Measurements from ENCODE around the gene RHBDF1.

Gene RHBDF1

DNA sequence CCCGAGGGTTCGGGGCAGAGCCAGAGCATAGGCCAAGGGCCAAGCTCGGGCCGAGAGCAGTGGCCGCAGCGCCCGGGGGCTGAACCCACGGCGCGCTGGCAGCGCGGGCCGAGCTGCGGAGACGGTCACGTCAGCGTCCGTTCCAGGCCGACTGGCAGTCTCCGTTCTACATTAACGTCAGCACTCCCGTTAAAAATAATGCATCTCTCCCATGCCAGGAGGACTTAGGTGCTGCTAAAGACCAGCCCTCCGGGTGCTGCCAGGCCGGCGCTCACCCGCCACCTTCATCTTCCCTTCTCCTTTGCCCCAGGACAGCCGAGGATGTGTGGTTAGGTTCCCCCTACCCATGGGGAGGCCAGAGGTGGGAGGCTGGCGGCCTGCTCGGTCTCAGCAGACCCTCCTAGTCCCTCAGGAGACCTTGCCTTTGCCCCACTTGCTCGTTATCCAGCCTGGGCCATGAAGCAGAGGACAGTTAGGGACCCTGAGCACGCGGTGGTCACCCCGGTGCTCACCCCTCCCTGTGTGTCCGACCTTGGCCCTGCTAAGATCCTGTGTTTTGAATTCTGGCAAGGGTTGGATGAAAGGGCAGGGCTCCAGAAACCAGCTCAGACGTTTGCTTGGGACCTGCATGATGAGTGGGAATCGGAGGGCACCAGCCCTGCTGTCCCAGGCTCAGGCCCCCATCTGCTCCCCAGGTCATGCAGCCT lies 6.2 kb upstream of the RHBDF1 start:
- Histone ChIP-seq H3K4me2 (ENCODE audit: low read length) (peak overlapping the region; percentile 83), H3F3A (ENCODE audit: control insufficient read depth, insufficient read depth) (no peaks in the 10 kb centered on the region), H3K9me2 (replicated peaks; ENCODE audit: control insufficient read depth, low read length) (no peaks in the 10 kb centered on the region), H3K27ac (ENCODE audit: low read depth, low read length) (0 out of 2 replicates have a peak overlapping the region, but pooled peaks have one; percentile 13), H3K9me3 (ENCODE audit: control insufficient read depth, insufficient read depth, low read length) (no peaks in the 10 kb centered on the region), H3K27me3 (ENCODE audit: control insufficient read depth, low read length) (peaks cover 8% of the 10 kb centered on the region), H3K79me2 (ENCODE audit: control insufficient read depth, low read length) (peaks cover 7% of the 10 kb centered on the region), H3K36me3 (ENCODE audit: control insufficient read depth, low read length) (peaks cover 9% of the 10 kb centered on the region; the same call in 1 of the 2 replicates), H3K4me1 (ENCODE audit: control insufficient read depth, low read length) (peaks cover 23% of the 10 kb centered on the region), H4K20me1 (ENCODE audit: control insufficient read depth, insufficient read depth, low read depth, low read length) (no peaks in the 10 kb centered on the region), H3K4me3 (ENCODE audit: low read length) (peak overlapping the region; percentile 75)
- no peak for TF ChIP-seq EZH2phosphoT487 (IDR thresholded peaks at IDR 0.05; ENCODE audit: borderline replicate concordance, low read length)
- TF ChIP-seq, protein P1, sequence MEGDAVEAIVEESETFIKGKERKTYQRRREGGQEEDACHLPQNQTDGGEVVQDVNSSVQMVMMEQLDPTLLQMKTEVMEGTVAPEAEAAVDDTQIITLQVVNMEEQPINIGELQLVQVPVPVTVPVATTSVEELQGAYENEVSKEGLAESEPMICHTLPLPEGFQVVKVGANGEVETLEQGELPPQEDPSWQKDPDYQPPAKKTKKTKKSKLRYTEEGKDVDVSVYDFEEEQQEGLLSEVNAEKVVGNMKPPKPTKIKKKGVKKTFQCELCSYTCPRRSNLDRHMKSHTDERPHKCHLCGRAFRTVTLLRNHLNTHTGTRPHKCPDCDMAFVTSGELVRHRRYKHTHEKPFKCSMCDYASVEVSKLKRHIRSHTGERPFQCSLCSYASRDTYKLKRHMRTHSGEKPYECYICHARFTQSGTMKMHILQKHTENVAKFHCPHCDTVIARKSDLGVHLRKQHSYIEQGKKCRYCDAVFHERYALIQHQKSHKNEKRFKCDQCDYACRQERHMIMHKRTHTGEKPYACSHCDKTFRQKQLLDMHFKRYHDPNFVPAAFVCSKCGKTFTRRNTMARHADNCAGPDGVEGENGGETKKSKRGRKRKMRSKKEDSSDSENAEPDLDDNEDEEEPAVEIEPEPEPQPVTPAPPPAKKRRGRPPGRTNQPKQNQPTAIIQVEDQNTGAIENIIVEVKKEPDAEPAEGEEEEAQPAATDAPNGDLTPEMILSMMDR (IDR thresholded peaks at IDR 0.05; ENCODE audit: low read depth, low read length, poor library complexity, severe bottlenecking) = no peak

DNA sequence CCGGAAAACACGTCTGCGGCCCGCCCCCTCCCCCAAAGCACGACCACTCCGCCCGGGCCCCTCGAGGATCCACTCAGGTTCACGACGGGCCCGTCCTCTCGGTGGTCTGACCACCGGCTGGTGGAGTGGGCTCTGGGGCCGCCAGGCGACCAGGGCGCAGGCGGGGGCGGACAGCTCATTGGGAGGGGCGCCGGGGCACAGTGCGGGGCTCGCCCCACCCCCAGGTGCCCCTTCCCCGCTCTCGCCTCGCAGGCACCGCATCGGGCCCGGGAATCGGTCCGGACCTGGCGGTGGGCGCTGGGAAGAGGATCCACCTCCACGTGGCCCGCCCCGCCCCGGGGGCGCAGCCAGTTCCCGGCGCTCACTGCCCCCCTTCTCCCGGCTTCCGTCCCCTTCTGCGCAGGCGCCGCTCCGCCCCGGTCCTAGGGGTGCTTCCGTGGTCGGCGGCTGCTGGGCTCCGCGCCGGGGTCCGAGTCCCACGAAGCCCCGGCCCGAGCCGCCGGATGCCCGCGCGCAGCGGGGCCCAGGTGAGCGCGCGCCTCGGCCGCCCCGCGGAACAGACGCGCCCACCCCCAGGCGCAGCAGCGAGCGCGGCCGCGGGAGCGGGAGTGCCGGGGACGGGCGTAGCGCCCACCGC lies 5.5 kb upstream of the RHBDF1 start, which contains the start of gene MPG:
Gene MPG, plus strand, starts transcription at position 419 of the 637 bp plus-strand sequence. Its CDS starts 85 bp downstream, at position 504.
- H3K27ac ChIP-seq (ENCODE audit: low read depth, low read length) = peak within 1 kb of the TSS; percentile 41
- TF ChIP-seq, protein P1 (IDR thresholded peaks at IDR 0.05; ENCODE audit: low read depth, low read length, poor library complexity, severe bottlenecking) = no peak
- no peak for TF ChIP-seq EZH2phosphoT487 (IDR thresholded peaks at IDR 0.05; ENCODE audit: borderline replicate concordance, low read length)

DNA sequence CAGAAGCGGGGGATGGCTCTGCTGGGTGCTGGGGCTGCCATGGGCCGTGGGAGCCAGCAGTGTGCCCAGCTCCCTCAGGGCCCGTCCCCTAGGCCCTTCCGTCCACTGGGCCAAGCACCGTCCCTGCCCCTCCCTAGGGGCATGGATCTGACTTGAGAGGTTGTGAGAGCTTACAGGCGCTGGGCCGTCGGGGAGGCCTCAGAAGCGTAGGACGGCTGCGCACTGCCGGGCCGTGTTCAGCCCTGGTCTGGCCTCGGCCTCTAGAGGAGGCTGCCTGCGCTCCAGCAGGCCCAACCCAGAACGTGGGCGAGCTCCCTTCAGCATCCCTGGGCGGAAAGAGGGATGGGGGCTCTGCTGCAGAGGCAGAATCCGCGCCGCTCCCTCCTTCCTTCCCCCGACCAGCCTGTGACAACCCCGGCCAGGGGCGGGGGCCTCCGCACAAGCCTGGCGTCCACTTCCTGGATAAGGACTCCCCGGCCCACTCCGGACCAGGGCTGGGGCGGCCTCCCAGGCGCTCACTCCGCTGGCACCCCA lies 4.9 kb upstream of the RHBDF1 start:
- H3K9me2 ChIP-seq (replicated peaks; ENCODE audit: control insufficient read depth, low read length) = no peaks in the 10 kb centered on the region
- peak overlapping the region; percentile 75 for H3K4me3 ChIP-seq (ENCODE audit: low read length)
- H4K20me1 ChIP-seq (ENCODE audit: control insufficient read depth, insufficient read depth, low read depth, low read length) = no peaks in the 10 kb centered on the region
- H3K36me3 ChIP-seq (ENCODE audit: control insufficient read depth, low read length) = peaks cover 9% of the 10 kb centered on the region; the same call in 1 of the 2 replicates
- H3K4me1 ChIP-seq (ENCODE audit: control insufficient read depth, low read length) = peaks cover 23% of the 10 kb centered on the region
- no peak for TF ChIP-seq EZH2phosphoT487 (IDR thresholded peaks at IDR 0.05; ENCODE audit: borderline replicate concordance, low read length)
- TF ChIP-seq, protein P1 (IDR thresholded peaks at IDR 0.05; ENCODE audit: low read depth, low read length, poor library complexity, severe bottlenecking) = no peak
- peaks cover 19% of the 10 kb centered on the region for H3K27me3 ChIP-seq (ENCODE audit: control insufficient read depth, low read length)
- peaks cover 7% of the 10 kb centered on the region for H3K79me2 ChIP-seq (ENCODE audit: control insufficient read depth, low read length)
- H3K27ac ChIP-seq (ENCODE audit: low read depth, low read length) = peak overlapping the region; percentile 41
- H3K4me2 ChIP-seq (ENCODE audit: low read length) = peak overlapping the region; percentile 83
- no peaks in the 10 kb centered on the region for H3F3A ChIP-seq (ENCODE audit: control insufficient read depth, insufficient read depth)
- no peaks in the 10 kb centered on the region for H3K9me3 ChIP-seq (ENCODE audit: control insufficient read depth, insufficient read depth, low read length)

More for the DNA sequence above, 5.5 kb upstream of the RHBDF1 start, which contains the start of gene MPG:
- no peaks in the 10 kb centered on the region for H4K20me1 ChIP-seq (ENCODE audit: control insufficient read depth, insufficient read depth, low read depth, low read length)
- H3K79me2 ChIP-seq (ENCODE audit: control insufficient read depth, low read length) = peaks cover 7% of the 10 kb centered on the region
- H3K9me2 ChIP-seq (replicated peaks; ENCODE audit: control insufficient read depth, low read length) = no peaks in the 10 kb centered on the region
- peaks cover 23% of the 10 kb centered on the region for H3K4me1 ChIP-seq (ENCODE audit: control insufficient read depth, low read length)
- no peaks in the 10 kb centered on the region for H3F3A ChIP-seq (ENCODE audit: control insufficient read depth, insufficient read depth)
- peaks cover 15% of the 10 kb centered on the region for H3K27me3 ChIP-seq (ENCODE audit: control insufficient read depth, low read length)
- H3K4me2 ChIP-seq (ENCODE audit: low read length) = peak within 1 kb of the TSS; percentile 83
- H3K4me3 ChIP-seq (ENCODE audit: low read length) = peak within 1 kb of the TSS; percentile 75
- no peaks in the 10 kb centered on the region for H3K9me3 ChIP-seq (ENCODE audit: control insufficient read depth, insufficient read depth, low read length)
- peaks cover 9% of the 10 kb centered on the region; the same call in 1 of the 2 replicates for H3K36me3 ChIP-seq (ENCODE audit: control insufficient read depth, low read length)
